HEK293 (cell line): ENCODE data around the gene DDIT3.

ENCODE experiments used
- CTCF ChIA-PET: fragments of 350-600 bp; formaldehyde crosslinking; extraction: SDS; loops from one replicate; lab custom pipeline; 2021; ENCODE audit warnings: antibody characterized with exemption; lab: Yijun Ruan, JAX
- POLR2A ChIA-PET: fragments of 300-600 bp; formaldehyde crosslinking; extraction: SDS; loops from one replicate; lab custom pipeline; 2020; ENCODE audit warnings: antibody characterized with exemption, inconsistent platforms; lab: Yijun Ruan, JAX
- H3K27ac ChIP-seq: fragments of 200-500 bp; sonication (Bioruptor generic); 2 replicates; pipeline ENCODE4 v1.5.1; 2014; ENCODE audit warnings: low read depth, low read length, control low read depth, inconsistent platforms; ENCODE audit errors: extremely low read depth
- H3K36me3 ChIP-seq, 2 experiments: fragments of 200-500 bp in 1 of 2; sonication (Bioruptor generic) in 1 of 2; 1 replicate in 1 of 2; 2 replicates in 1 of 2; pipeline ENCODE4 v1.5.1; 2014 to 2017; ENCODE audit warnings: inconsistent platforms in 2 of 2, low read length in 2 of 2; ENCODE audit not compliant: control insufficient read depth in 2 of 2, insufficient read depth in 1 of 2
- H3K4me1 ChIP-seq: fragments of 200-500 bp; sonication (Bioruptor generic); 2 replicates; pipeline ENCODE4 v1.5.1; 2014; ENCODE audit warnings: mild to moderate bottlenecking, low read length, inconsistent platforms; ENCODE audit not compliant: control insufficient read depth, insufficient read depth
- H3K4me3 ChIP-seq: 2 replicates; pipeline ENCODE4 v1.5.1; 2011; ENCODE audit warnings: low read depth, mild to moderate bottlenecking, control low read depth, low read length, moderate library complexity
- H3K9me3 ChIP-seq: fragments of 200-500 bp; sonication (Bioruptor generic); 2 replicates; pipeline ENCODE4 v1.5.1; 2014; ENCODE audit warnings: low read depth, low read length, inconsistent platforms; ENCODE audit not compliant: control insufficient read depth, insufficient read depth
- EGR2 ChIP-seq: fragments of 450-650 bp; formaldehyde crosslinking; IDR thresholded peaks from 2 replicates; pipeline ENCODE4 v1.5.1; 2016; ENCODE audit warnings: low read depth, missing biosample characterization, missing genetic modification characterization
- GLIS1 ChIP-seq: fragments of 450-650 bp; formaldehyde crosslinking; IDR thresholded peaks from 2 replicates; pipeline ENCODE4 v1.5.1; 2016; ENCODE audit warnings: missing biosample characterization, missing genetic modification characterization
- SALL2 ChIP-seq: fragments of 450-650 bp; formaldehyde crosslinking; IDR thresholded peaks from 2 replicates; pipeline ENCODE4 v1.5.0; 2017; ENCODE audit warnings: missing biosample characterization, mild to moderate bottlenecking, missing genetic modification characterization, borderline replicate concordance
- ZBTB17 ChIP-seq: fragments of 450-650 bp; formaldehyde crosslinking; IDR thresholded peaks from 2 replicates; pipeline ENCODE4 v1.5.1; 2016; ENCODE audit warnings: missing biosample characterization, missing genetic modification characterization
- ZBTB20 ChIP-seq: fragments of 450-650 bp; formaldehyde crosslinking; IDR thresholded peaks from 2 replicates; pipeline ENCODE4 v1.5.1; 2016; ENCODE audit warnings: missing biosample characterization, missing genetic modification characterization
- ZFHX2 ChIP-seq: fragments of 450-650 bp; formaldehyde crosslinking; conservative IDR thresholded peaks from 2 replicates; pipeline ENCODE4 v1.5.1; 2016; ENCODE audit warnings: missing biosample characterization, missing genetic modification characterization
- ZIC2 ChIP-seq: fragments of 450-650 bp; formaldehyde crosslinking; IDR thresholded peaks from 2 replicates; pipeline ENCODE4 v1.5.1; 2016; ENCODE audit warnings: missing biosample characterization, missing genetic modification characterization
- ZNF2 ChIP-seq: fragments of 450-650 bp; formaldehyde crosslinking; IDR thresholded peaks from 2 replicates; pipeline ENCODE4 v1.5.1; 2016; ENCODE audit warnings: missing biosample characterization, missing genetic modification characterization
- ZNF23 ChIP-seq: fragments of 450-650 bp; formaldehyde crosslinking; IDR thresholded peaks from 2 replicates; pipeline ENCODE4 v1.5.1; 2016; ENCODE audit warnings: missing biosample characterization, missing genetic modification characterization, borderline replicate concordance
- ZNF335 ChIP-seq: fragments of 450-650 bp; formaldehyde crosslinking; conservative IDR thresholded peaks from 2 replicates; pipeline ENCODE4 v1.5.1; 2016; ENCODE audit warnings: missing biosample characterization, missing genetic modification characterization
- ZNF341 ChIP-seq: fragments of 450-650 bp; formaldehyde crosslinking; IDR thresholded peaks from 2 replicates; pipeline ENCODE4; 2016; ENCODE audit warnings: low read depth, missing biosample characterization, missing genetic modification characterization
- ZNF548 ChIP-seq: fragments of 450-650 bp; formaldehyde crosslinking; IDR thresholded peaks from 2 replicates; pipeline ENCODE4 v1.5.1; 2016; ENCODE audit warnings: missing biosample characterization, missing genetic modification characterization
- ZSCAN30 ChIP-seq: fragments of 450-650 bp; IDR thresholded peaks from 2 replicates; pipeline ENCODE4 v1.5.1; 2018; ENCODE audit warnings: missing biosample characterization, mild to moderate bottlenecking, missing genetic modification characterization, moderate library complexity
- TF ChIP-seq, protein P1 (sequence below): fragments of 450-650 bp; formaldehyde crosslinking; IDR thresholded peaks from 2 replicates; pipeline ENCODE4 v1.5.1; 2017; ENCODE audit warnings: missing biosample characterization, mild to moderate bottlenecking, missing genetic modification characterization, moderate library complexity
- TF ChIP-seq, protein P2 (sequence below): fragments of 450-650 bp; formaldehyde crosslinking; IDR thresholded peaks from 2 replicates; pipeline ENCODE4 v1.5.1; 2016; ENCODE audit warnings: missing biosample characterization, missing genetic modification characterization
- TF ChIP-seq, protein P3 (sequence below): fragments of 450-650 bp; formaldehyde crosslinking; IDR thresholded peaks from 2 replicates; pipeline ENCODE4 v1.5.1; 2016; ENCODE audit warnings: missing biosample characterization, missing genetic modification characterization
- TF ChIP-seq, protein P4 (sequence below): fragments of 450-650 bp; formaldehyde crosslinking; IDR thresholded peaks from 2 replicates; pipeline ENCODE4 v1.5.1; 2016; ENCODE audit warnings: missing biosample characterization, missing genetic modification characterization
- TF ChIP-seq, protein P5 (sequence below): fragments of 450-650 bp; formaldehyde crosslinking; IDR thresholded peaks from 2 replicates; pipeline ENCODE4 v1.5.1; 2016; ENCODE audit warnings: missing biosample characterization, missing genetic modification characterization

The DDIT3 gene

DNA sequence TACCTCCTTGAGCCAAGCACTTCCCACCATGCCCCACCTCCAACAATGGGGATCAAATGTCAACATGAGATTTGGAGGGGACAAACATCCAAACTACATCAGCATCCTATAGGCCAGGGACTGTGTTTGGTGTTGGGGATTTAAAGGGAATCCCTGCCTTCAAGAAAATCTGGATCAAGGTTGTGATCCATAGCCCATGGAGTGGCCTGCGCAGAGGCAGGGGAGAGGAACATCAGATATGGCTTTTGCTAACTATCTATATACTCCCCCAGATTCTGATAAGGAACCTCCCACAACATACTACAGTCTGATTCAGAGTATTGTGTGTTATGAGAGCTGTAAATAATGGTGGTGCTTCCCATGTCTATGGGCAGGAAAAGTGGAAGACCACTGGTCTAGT lies 34.6 kb upstream of the DDIT3 start:
- TF ChIP-seq, protein P1, sequence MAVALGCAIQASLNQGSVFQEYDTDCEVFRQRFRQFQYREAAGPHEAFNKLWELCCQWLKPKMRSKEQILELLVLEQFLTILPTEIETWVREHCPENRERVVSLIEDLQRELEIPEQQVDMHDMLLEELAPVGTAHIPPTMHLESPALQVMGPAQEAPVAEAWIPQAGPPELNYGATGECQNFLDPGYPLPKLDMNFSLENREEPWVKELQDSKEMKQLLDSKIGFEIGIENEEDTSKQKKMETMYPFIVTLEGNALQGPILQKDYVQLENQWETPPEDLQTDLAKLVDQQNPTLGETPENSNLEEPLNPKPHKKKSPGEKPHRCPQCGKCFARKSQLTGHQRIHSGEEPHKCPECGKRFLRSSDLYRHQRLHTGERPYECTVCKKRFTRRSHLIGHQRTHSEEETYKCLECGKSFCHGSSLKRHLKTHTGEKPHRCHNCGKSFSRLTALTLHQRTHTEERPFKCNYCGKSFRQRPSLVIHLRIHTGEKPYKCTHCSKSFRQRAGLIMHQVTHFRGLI (tag by site-specific recombination) = no peak
- TF ChIP-seq ZSCAN30 (tag by site-specific recombination) = no peak
- peak; percentile 75 for TF ChIP-seq EGR2 (tag by site-specific recombination)
- TF ChIP-seq ZFHX2 (tag by site-specific recombination) = peak; percentile 60
- peaks cover 2% of the 10 kb centered on the region; the same call in 1 of the 2 replicates for H3K4me1 ChIP-seq
- no peaks in the 10 kb centered on the region for H3K9me3 ChIP-seq
- no peaks in the 10 kb centered on the region for H3K36me3 ChIP-seq
- ChIA-PET CTCF (no interaction called here), POLR2A (no interaction called here)
- H3K27ac ChIP-seq = no peak overlapping the region
- H3K4me3 ChIP-seq = no peak overlapping the region

DNA sequence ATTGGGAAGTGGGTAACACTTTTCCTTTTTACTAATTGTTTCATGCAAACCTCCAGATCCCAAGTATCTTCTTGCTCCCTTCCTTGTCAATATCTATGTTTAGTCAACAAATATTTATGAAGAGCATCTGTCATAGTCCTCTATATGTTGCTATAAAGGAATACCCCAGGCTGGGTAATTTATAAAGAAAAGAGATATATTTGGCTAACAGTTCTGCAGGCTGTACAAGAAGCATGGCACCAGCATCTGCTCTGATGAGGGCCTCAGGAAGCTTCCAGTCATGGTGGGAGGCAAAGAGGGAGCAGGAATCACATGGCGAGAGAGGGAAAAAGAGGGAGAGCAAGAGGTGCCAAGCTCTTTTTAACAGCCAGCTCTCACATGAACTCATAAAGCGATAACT lies 34.1 kb upstream of the DDIT3 start:
- CTCF ChIA-PET = no interaction called here

DNA sequence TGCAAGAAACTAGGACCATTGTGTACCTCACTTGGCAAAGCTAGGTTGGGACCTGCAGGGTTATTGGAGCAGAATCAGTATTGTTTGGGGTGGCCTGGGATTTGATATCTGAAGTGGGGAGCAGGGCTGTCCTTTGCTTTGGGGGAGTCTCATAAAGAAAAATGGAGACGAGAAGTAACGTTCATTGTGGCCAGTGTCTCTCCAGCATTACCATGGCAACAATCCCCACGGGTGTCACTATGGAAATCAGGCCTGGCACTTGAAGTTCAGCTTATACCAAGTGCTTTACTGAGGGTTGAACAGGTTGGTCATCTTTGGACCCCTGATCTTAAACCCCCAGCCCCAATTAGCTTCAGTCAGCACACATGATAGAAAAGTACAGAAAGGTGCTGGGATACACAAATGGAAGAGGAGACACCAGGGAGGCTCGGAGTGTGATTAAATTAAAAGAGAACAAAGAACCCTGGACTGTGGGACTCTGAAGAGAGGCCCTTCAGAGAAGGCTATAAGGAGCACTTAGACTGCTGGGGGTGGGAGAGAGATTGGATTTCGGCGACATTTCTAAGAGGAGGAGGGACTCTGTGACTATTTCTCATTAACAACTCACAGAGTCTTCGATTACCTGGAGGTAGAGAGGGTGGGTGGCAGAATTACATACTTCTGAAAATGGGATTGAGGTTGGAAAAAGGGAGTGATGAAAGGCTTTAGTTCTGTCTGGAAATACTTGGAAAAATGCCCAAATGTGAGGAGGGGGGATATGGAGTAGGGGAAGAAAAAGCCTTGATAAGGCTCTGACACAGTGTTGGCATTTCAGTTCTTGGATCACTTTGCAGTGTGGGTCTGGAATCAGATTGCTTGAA lies 33.3 kb upstream of the DDIT3 start:
- peaks cover 2% of the 10 kb centered on the region; the same call in 1 of the 2 replicates for H3K4me1 ChIP-seq
- POLR2A ChIA-PET = no interaction called here
- CTCF ChIA-PET = interaction anchor here (1.2 to 2.2 kb wide), 3 partner anchors 30 to 173 kb away, joined by 4 to 11 read pairs (median 7); no protein-coding TSS in a partner anchor
- TF ChIP-seq ZNF2 (tag by site-specific recombination) (no peak), ZNF335 (tag by site-specific recombination) (no peak), SALL2 (tag by site-specific recombination) (no peak), ZBTB17 (tag by site-specific recombination) (peak; percentile 27; the same call in 1 of the 2 replicates), EGR2 (tag by site-specific recombination) (peak; percentile 88), ZBTB20 (0 out of 2 replicates have a peak, but pooled peaks have one; percentile 28), GLIS1 (tag by site-specific recombination) (peak; percentile 38)
- TF ChIP-seq, protein P2, sequence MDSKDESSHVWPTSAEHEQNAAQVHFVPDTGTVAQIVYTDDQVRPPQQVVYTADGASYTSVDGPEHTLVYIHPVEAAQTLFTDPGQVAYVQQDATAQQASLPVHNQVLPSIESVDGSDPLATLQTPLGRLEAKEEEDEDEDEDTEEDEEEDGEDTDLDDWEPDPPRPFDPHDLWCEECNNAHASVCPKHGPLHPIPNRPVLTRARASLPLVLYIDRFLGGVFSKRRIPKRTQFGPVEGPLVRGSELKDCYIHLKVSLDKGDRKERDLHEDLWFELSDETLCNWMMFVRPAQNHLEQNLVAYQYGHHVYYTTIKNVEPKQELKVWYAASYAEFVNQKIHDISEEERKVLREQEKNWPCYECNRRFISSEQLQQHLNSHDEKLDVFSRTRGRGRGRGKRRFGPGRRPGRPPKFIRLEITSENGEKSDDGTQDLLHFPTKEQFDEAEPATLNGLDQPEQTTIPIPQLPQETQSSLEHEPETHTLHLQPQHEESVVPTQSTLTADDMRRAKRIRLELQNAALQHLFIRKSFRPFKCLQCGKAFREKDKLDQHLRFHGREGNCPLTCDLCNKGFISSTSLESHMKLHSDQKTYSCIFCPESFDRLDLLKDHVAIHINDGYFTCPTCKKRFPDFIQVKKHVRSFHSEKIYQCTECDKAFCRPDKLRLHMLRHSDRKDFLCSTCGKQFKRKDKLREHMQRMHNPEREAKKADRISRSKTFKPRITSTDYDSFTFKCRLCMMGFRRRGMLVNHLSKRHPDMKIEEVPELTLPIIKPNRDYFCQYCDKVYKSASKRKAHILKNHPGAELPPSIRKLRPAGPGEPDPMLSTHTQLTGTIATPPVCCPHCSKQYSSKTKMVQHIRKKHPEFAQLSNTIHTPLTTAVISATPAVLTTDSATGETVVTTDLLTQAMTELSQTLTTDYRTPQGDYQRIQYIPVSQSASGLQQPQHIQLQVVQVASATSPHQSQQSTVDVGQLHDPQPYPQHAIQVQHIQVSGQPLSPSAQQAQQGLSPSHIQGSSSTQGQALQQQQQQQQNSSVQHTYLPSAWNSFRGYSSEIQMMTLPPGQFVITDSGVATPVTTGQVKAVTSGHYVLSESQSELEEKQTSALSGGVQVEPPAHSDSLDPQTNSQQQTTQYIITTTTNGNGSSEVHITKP (tag by site-specific recombination) = peak; percentile 95
- TF ChIP-seq, protein P3, sequence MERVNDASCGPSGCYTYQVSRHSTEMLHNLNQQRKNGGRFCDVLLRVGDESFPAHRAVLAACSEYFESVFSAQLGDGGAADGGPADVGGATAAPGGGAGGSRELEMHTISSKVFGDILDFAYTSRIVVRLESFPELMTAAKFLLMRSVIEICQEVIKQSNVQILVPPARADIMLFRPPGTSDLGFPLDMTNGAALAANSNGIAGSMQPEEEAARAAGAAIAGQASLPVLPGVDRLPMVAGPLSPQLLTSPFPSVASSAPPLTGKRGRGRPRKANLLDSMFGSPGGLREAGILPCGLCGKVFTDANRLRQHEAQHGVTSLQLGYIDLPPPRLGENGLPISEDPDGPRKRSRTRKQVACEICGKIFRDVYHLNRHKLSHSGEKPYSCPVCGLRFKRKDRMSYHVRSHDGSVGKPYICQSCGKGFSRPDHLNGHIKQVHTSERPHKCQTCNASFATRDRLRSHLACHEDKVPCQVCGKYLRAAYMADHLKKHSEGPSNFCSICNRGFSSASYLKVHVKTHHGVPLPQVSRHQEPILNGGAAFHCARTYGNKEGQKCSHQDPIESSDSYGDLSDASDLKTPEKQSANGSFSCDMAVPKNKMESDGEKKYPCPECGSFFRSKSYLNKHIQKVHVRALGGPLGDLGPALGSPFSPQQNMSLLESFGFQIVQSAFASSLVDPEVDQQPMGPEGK = peak; percentile 24; the same call in 1 of the 2 replicates

More for the DNA sequence above, 34.1 kb upstream of the DDIT3 start:
- POLR2A ChIA-PET = no interaction called here
- peaks cover 2% of the 10 kb centered on the region; the same call in 1 of the 2 replicates for H3K4me1 ChIP-seq
- TF ChIP-seq, protein P4, sequence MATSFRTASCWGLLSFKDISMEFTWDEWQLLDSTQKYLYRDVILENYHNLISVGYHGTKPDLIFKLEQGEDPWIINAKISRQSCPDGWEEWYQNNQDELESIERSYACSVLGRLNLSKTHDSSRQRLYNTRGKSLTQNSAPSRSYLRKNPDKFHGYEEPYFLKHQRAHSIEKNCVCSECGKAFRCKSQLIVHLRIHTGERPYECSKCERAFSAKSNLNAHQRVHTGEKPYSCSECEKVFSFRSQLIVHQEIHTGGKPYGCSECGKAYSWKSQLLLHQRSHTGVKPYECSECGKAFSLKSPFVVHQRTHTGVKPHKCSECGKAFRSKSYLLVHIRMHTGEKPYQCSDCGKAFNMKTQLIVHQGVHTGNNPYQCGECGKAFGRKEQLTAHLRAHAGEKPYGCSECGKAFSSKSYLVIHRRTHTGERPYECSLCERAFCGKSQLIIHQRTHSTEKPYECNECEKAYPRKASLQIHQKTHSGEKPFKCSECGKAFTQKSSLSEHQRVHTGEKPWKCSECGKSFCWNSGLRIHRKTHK (tag by site-specific recombination) = no peak
- no peak for TF ChIP-seq ZNF548
- no peak for TF ChIP-seq ZNF341
- TF ChIP-seq ZIC2 = no peak
- TF ChIP-seq, protein P5, sequence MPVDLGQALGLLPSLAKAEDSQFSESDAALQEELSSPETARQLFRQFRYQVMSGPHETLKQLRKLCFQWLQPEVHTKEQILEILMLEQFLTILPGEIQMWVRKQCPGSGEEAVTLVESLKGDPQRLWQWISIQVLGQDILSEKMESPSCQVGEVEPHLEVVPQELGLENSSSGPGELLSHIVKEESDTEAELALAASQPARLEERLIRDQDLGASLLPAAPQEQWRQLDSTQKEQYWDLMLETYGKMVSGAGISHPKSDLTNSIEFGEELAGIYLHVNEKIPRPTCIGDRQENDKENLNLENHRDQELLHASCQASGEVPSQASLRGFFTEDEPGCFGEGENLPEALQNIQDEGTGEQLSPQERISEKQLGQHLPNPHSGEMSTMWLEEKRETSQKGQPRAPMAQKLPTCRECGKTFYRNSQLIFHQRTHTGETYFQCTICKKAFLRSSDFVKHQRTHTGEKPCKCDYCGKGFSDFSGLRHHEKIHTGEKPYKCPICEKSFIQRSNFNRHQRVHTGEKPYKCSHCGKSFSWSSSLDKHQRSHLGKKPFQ (tag by site-specific recombination) = no peak
- no peak for TF ChIP-seq ZNF23 (tag by site-specific recombination)
- H3K27ac ChIP-seq = no peak overlapping the region
- H3K9me3 ChIP-seq = no peaks in the 10 kb centered on the region
- no peaks in the 10 kb centered on the region for H3K36me3 ChIP-seq
- no peak overlapping the region for H3K4me3 ChIP-seq

More for the DNA sequence above, 33.3 kb upstream of the DDIT3 start:
- no peaks in the 10 kb centered on the region for H3K9me3 ChIP-seq
- no peak overlapping the region for H3K27ac ChIP-seq
- H3K4me3 ChIP-seq = no peak overlapping the region
- H3K36me3 ChIP-seq = no peaks in the 10 kb centered on the region
